Measurements from ENCODE around the gene SLC35A4.

Gene SLC35A4

DNA sequence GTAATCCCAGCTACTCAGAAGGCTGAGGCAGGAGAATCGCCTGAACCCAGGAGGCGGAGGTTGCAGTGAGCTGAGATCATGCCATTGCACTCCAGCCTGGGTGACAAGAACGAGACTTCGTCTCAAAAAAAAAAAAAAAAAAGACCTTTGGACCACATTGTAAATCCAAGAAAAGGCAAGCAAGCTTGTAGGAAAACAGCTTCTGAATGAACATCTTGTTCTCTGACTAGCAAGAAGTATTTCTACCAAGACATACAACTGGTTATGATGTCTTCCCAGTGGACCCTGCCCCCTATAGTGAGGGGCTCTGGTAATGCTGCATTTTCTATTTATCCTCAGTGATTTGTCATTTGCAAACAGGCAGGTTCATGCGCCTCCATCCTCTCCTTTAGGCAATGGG lies 21.7 kb upstream of the SLC35A4 start:
- H3K4me2 ChIP-seq (ENCODE audit: low read length): no peak overlapping the region
- peaks cover 62% of the 10 kb centered on the region for H3K36me3 ChIP-seq (ENCODE audit: insufficient read depth, low read length)
- no peaks in the 10 kb centered on the region for H3F3A ChIP-seq (ENCODE audit: insufficient read depth, low read length)
- TF ChIP-seq EZH2 (IDR thresholded peaks at IDR 0.05; ENCODE audit: borderline replicate concordance, low read length): no peak
- TF ChIP-seq, protein P1, sequence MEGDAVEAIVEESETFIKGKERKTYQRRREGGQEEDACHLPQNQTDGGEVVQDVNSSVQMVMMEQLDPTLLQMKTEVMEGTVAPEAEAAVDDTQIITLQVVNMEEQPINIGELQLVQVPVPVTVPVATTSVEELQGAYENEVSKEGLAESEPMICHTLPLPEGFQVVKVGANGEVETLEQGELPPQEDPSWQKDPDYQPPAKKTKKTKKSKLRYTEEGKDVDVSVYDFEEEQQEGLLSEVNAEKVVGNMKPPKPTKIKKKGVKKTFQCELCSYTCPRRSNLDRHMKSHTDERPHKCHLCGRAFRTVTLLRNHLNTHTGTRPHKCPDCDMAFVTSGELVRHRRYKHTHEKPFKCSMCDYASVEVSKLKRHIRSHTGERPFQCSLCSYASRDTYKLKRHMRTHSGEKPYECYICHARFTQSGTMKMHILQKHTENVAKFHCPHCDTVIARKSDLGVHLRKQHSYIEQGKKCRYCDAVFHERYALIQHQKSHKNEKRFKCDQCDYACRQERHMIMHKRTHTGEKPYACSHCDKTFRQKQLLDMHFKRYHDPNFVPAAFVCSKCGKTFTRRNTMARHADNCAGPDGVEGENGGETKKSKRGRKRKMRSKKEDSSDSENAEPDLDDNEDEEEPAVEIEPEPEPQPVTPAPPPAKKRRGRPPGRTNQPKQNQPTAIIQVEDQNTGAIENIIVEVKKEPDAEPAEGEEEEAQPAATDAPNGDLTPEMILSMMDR (IDR thresholded peaks at IDR 0.05; ENCODE audit: low read length): no peak
- no peaks in the 10 kb centered on the region for H3K9me3 ChIP-seq (ENCODE audit: low read length)
- no peak overlapping the region for H3K9ac ChIP-seq (ENCODE audit: low read length)
- H3K79me2 ChIP-seq (ENCODE audit: insufficient read depth, low read length): no peaks in the 10 kb centered on the region
- no peaks in the 10 kb centered on the region for H3K9me2 ChIP-seq (ENCODE audit: low read depth, low read length)
- no peaks in the 10 kb centered on the region for H3K27me3 ChIP-seq (ENCODE audit: insufficient read depth, low read length)
- no peaks in the 10 kb centered on the region for H4K20me1 ChIP-seq (ENCODE audit: insufficient read depth, low read length)
- no peak overlapping the region for H2AFZ ChIP-seq (ENCODE audit: low read length)
- H3K27ac ChIP-seq (ENCODE audit: low read depth, low read length, poor library complexity, severe bottlenecking): no peak overlapping the region
- H3K4me3 ChIP-seq (ENCODE audit: low read depth, low read length, poor library complexity, severe bottlenecking): no peak overlapping the region
- H3K4me1 ChIP-seq (ENCODE audit: insufficient read depth, low read length, severe bottlenecking): peaks cover 15% of the 10 kb centered on the region

GRCh38 chr5:140544986-140545385 lies 19.6 kb upstream of the SLC35A4 start:
- peaks cover 24% of the 10 kb centered on the region for H3K4me1 ChIP-seq (ENCODE audit: insufficient read depth, low read length, severe bottlenecking)
- H3K27ac ChIP-seq (ENCODE audit: low read depth, low read length, poor library complexity, severe bottlenecking): no peak overlapping the region
- H3K27me3 ChIP-seq (ENCODE audit: insufficient read depth, low read length): no peaks in the 10 kb centered on the region
- no peak for TF ChIP-seq EZH2 (IDR thresholded peaks at IDR 0.05; ENCODE audit: borderline replicate concordance, low read length)
- TF ChIP-seq, protein P1 (IDR thresholded peaks at IDR 0.05; ENCODE audit: low read length): no peak
- H4K20me1 ChIP-seq (ENCODE audit: insufficient read depth, low read length): no peaks in the 10 kb centered on the region
- H3K9me2 ChIP-seq (ENCODE audit: low read depth, low read length): no peaks in the 10 kb centered on the region
- no peaks in the 10 kb centered on the region for H3F3A ChIP-seq (ENCODE audit: insufficient read depth, low read length)
- H3K4me3 ChIP-seq (ENCODE audit: low read depth, low read length, poor library complexity, severe bottlenecking): no peak overlapping the region
- H3K9ac ChIP-seq (ENCODE audit: low read length): no peak overlapping the region
- no peak overlapping the region for H3K4me2 ChIP-seq (ENCODE audit: low read length)
- H2AFZ ChIP-seq (ENCODE audit: low read length): no peak overlapping the region
- H3K9me3 ChIP-seq (ENCODE audit: low read length): no peaks in the 10 kb centered on the region
- H3K79me2 ChIP-seq (ENCODE audit: insufficient read depth, low read length): no peaks in the 10 kb centered on the region
- H3K36me3 ChIP-seq (ENCODE audit: insufficient read depth, low read length): peaks cover 58% of the 10 kb centered on the region

DNA sequence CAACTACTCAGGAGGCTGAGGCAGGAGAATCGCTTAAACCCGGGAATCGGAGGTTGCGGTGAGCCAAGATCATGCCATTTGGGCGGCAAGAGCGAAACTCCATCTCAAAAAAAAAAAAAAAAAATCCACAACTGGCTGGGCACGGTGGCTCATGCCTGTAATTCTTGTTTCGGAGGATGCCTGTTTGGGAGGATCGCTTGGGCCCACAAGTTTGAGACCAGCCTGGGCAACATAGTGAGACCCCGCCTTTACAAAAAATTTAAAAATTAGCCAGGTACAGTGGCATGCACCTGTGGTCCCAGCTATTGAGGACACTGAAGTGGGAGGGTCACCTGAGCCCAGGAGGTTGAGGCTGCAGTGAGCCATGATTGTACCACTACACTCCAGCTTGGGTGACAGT lies 19.0 kb upstream of the SLC35A4 start:
- H4K20me1 ChIP-seq (ENCODE audit: insufficient read depth, low read length): no peaks in the 10 kb centered on the region
- H3K27ac ChIP-seq (ENCODE audit: low read depth, low read length, poor library complexity, severe bottlenecking): no peak overlapping the region
- no peaks in the 10 kb centered on the region for H3K27me3 ChIP-seq (ENCODE audit: insufficient read depth, low read length)
- H3K9ac ChIP-seq (ENCODE audit: low read length): no peak overlapping the region
- H3K36me3 ChIP-seq (ENCODE audit: insufficient read depth, low read length): peaks cover 58% of the 10 kb centered on the region
- H3F3A ChIP-seq (ENCODE audit: insufficient read depth, low read length): no peaks in the 10 kb centered on the region
- H2AFZ ChIP-seq (ENCODE audit: low read length): no peak overlapping the region
- no peak overlapping the region for H3K4me3 ChIP-seq (ENCODE audit: low read depth, low read length, poor library complexity, severe bottlenecking)
- TF ChIP-seq, protein P1 (IDR thresholded peaks at IDR 0.05; ENCODE audit: low read length): no peak
- no peak for TF ChIP-seq EZH2 (IDR thresholded peaks at IDR 0.05; ENCODE audit: borderline replicate concordance, low read length)
- no peaks in the 10 kb centered on the region for H3K9me3 ChIP-seq (ENCODE audit: low read length)
- no peak overlapping the region for H3K4me2 ChIP-seq (ENCODE audit: low read length)
- H3K9me2 ChIP-seq (ENCODE audit: low read depth, low read length): no peaks in the 10 kb centered on the region
- H3K79me2 ChIP-seq (ENCODE audit: insufficient read depth, low read length): no peaks in the 10 kb centered on the region
- H3K4me1 ChIP-seq (ENCODE audit: insufficient read depth, low read length, severe bottlenecking): peaks cover 24% of the 10 kb centered on the region
